ENCODE measurements around the gene SCGB1D4. TPM values are rescaled to one million over a fixed set of nuclear protein-coding genes. Genes with fewer than 3 reads are reported as not detected.

The SCGB1D4 gene
- total RNA-seq, 6 experiments from 2014 or later = not detected

DNA sequence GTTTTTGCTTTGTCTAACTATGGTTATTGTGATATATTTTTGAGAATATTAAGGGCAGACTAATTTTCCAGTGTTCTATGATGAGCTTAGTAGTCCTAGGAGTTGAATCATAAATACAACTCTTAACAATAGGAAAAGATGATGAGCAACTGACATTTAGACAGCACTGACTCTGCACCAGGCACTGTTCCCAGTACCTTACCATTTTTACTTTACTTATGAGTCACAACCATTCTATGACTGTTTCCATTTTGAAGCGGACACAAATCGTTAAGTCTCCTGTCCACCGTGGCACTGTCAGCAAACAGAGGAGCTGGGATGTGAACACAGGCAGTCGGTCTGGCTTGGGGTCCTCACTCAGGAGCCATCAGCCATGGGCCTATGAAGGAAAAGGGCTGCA, 32.3 kb downstream of the SCGB1D4 start:
- no peak overlapping the region for H3K4me3 ChIP-seq
- intact Hi-C loops (cut with DNase I) = no loop called here
- ATAC-seq (no peak), DNase-seq (no peak)
- H3K27ac ChIP-seq = no peak overlapping the region
- no peaks in the 10 kb centered on the region for H3K4me1 ChIP-seq
- TF ChIP-seq CTCF (IDR thresholded peaks at IDR 0.05) (no peak), POLR2A (IDR thresholded peaks at IDR 0.05) (no peak)
- H3K9me3 ChIP-seq = no peaks in the 10 kb centered on the region
- H3K36me3 ChIP-seq = no peaks in the 10 kb centered on the region
- WGBS (ENCODE audit: insufficient coverage, low coverage, low lambda C conversion rate, missing lambda C conversion rate) = 53% methylated on average over 4 of the region's 4 CpGs
- H3K27me3 ChIP-seq = no peaks in the 10 kb centered on the region

- WGBS (ENCODE audit: insufficient coverage, low coverage, low lambda C conversion rate, missing lambda C conversion rate) = 85% methylated on average over 1 of the region's 1 CpG
- intact Hi-C loops (cut with DNase I) = no loop called here
- DNase-seq (no peak), ATAC-seq (no peak)
- Histone ChIP-seq H3K9me3 (no peaks in the 10 kb centered on the region), H3K4me1 (no peaks in the 10 kb centered on the region), H3K36me3 (no peaks in the 10 kb centered on the region), H3K4me3 (no peak overlapping the region), H3K27me3 (no peaks in the 10 kb centered on the region), H3K27ac (no peak overlapping the region)
- no peak for TF ChIP-seq POLR2A (IDR thresholded peaks at IDR 0.05)
These were observed 34.9 kb downstream of the SCGB1D4 start for GRCh38 chr11:62264004-62264403.

DNA sequence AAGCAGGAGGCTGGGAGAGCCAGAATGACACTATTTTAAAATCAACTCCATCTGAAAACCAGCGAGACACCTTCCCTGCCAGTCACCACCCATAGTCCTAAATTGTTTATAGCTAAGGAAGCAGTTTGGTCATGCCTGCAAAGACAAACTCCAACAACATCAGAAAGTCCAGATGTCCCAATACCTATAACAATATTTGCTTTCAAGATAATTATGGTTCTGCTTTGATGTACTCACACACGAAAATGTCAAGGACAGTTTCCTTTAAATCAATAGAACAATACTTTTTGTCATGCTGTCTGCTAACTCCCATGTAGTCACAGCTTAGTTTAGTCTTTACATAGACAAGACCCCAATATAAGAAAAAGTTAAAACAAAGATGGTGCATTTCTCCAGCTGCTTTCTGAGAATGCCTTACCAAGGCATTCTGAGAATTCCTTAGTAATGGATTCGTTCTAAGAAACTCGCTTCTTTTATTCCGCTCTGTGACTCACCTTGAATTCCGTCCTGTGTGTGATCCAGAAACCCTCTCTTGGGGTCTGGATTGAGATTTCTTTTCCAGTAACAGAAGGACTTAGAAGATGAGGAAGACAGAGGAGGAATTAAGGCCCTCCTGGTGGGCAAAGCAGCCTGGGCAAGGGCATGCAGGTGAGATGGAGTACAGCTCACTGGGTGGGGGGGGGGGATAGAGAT, 38.5 kb downstream of the SCGB1D4 start:
- Histone ChIP-seq H3K27me3 (no peaks in the 10 kb centered on the region), H3K36me3 (no peaks in the 10 kb centered on the region), H3K9me3 (no peaks in the 10 kb centered on the region), H3K27ac (no peak overlapping the region), H3K4me3 (no peak overlapping the region), H3K4me1 (no peaks in the 10 kb centered on the region)
- DNase-seq = no peak
- ATAC-seq = no peak
- no peak for TF ChIP-seq CTCF (IDR thresholded peaks at IDR 0.05)
- TF ChIP-seq POLR2A (IDR thresholded peaks at IDR 0.05) = no peak
- intact Hi-C loops (cut with DNase I) = no loop called here
- 40% methylated on average over 6 of the region's 6 CpGs for WGBS (ENCODE audit: insufficient coverage, low coverage, low lambda C conversion rate, missing lambda C conversion rate)

GRCh38 chr11:62256281-62256680, 42.6 kb downstream of the SCGB1D4 start:
- no peaks in the 10 kb centered on the region for H3K36me3 ChIP-seq
- no peak overlapping the region for H3K27ac ChIP-seq
- no peaks in the 10 kb centered on the region for H3K27me3 ChIP-seq
- no peaks in the 10 kb centered on the region for H3K4me1 ChIP-seq
- H3K9me3 ChIP-seq = peaks cover 0 to 4% (median 1%) of the 10 kb centered on the region in 4 donors
- intact Hi-C loops (cut with DNase I) = no loop called here
- 38% methylated on average over 2 of the region's 2 CpGs for WGBS (ENCODE audit: insufficient coverage, low coverage, low lambda C conversion rate, missing lambda C conversion rate)
- no peak overlapping the region for H3K4me3 ChIP-seq
- TF ChIP-seq POLR2A (IDR thresholded peaks at IDR 0.05) (no peak), CTCF (IDR thresholded peaks at IDR 0.05) (no peak)
- ATAC-seq = no peak
- DNase-seq = no peak

DNA sequence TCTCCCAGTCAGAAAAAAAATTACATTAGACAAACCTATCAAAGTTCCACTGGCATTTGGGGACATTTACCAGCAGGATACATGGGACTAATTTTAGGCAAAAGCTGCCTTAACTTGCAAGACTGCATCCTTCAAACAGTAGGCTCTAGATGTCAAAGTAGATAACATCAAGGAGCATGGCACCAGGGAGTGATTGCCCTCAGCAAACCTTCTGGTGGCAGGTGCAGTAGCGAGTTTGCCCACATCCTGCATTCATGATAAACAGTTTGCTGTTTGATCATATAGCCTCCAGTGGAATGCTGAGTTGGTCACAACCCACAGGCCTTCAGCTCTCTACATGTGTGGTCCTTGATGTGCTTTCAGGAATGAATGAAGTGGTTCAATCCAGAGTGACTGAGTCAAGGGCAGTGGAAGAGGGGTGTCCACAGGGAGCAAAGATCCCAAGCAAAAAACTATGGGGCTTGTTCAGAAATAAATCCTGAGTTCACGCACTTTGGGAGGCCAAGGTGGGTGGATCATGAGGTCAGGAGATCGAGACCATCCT, 44.8 kb downstream of the SCGB1D4 start:
- DNase-seq = no peak
- Histone ChIP-seq H3K27me3 (no peaks in the 10 kb centered on the region), H3K4me1 (no peaks in the 10 kb centered on the region), H3K36me3 (no peaks in the 10 kb centered on the region), H3K4me3 (no peak overlapping the region), H3K9me3 (peaks cover 0 to 7% (median 3%) of the 10 kb centered on the region in 4 donors), H3K27ac (no peak overlapping the region)
- TF ChIP-seq CTCF (IDR thresholded peaks at IDR 0.05) (no peak), POLR2A (IDR thresholded peaks at IDR 0.05) (no peak)
- intact Hi-C loops (cut with DNase I) = no loop called here
- no peak for ATAC-seq
- WGBS (ENCODE audit: insufficient coverage, low coverage, low lambda C conversion rate, missing lambda C conversion rate) = 67% methylated on average over 2 of the region's 3 CpGs
